K562 (cell line): ENCODE data around the gene SLC66A3. TPM values are rescaled to one million over a fixed set of nuclear protein-coding genes. Genes with fewer than 3 reads are reported as not detected.

Experiments
- CTBP1 ChIP-seq: fragments of 450-650 bp; IDR thresholded peaks from 2 replicates; pipeline ENCODE4 v1.6.1; 2016; ENCODE audit warnings: borderline replicate concordance
- E2F1 ChIP-seq: sonication (generic); formaldehyde crosslinking; IDR thresholded peaks from 2 replicates; pipeline ENCODE4 v1.8.1; 2023; ENCODE audit warnings: mild to moderate bottlenecking, missing genetic modification reagents, moderate library complexity
- ESRRB ChIP-seq: fragments of 250-450 bp; sonication (Bioruptor Pico); IDR thresholded peaks from 2 replicates; pipeline ENCODE4 v1.5.0; 2020; ENCODE audit warnings: mild to moderate bottlenecking, moderate library complexity, borderline replicate concordance
- FOXK1 ChIP-seq: sonication (generic); formaldehyde crosslinking; IDR thresholded peaks from 2 replicates; pipeline ENCODE4 v1.8.0; 2022; ENCODE audit warnings: missing genetic modification reagents, mild to moderate bottlenecking, borderline replicate concordance
- HDAC2 ChIP-seq: fragments of 450-650 bp; IDR thresholded peaks from 2 replicates; pipeline ENCODE4 v1.6.1; 2016; ENCODE audit warnings: mild to moderate bottlenecking
- IRF2 ChIP-seq: sonication (generic); formaldehyde crosslinking; IDR thresholded peaks from 2 replicates; pipeline ENCODE4 v1.8.1; 2022; ENCODE audit warnings: mild to moderate bottlenecking, missing genetic modification reagents
- MAZ ChIP-seq, 2 experiments: fragments of 450-650 bp in 1 of 2; sonication (generic) in 1 of 2; formaldehyde crosslinking; IDR thresholded peaks in 1 of 2; conservative IDR thresholded peaks in 1 of 2; 2 replicates each; pipeline versions ENCODE4 v1.4.0 to v1.5.0; 2020; ENCODE audit warnings: mild to moderate bottlenecking in 1 of 2, missing genetic modification reagents in 1 of 2
- NR1H2 ChIP-seq: sonication (generic); formaldehyde crosslinking; IDR thresholded peaks from 2 replicates; pipeline ENCODE4 v1.4.0; 2020; ENCODE audit warnings: mild to moderate bottlenecking, missing genetic modification reagents
- PRDM10 ChIP-seq: fragments of 450-650 bp; IDR thresholded peaks from 2 replicates; pipeline ENCODE4 v1.6.1; 2018; ENCODE audit not compliant: partially characterized antibody
- SP2 ChIP-seq: IDR thresholded peaks from 2 replicates; pipeline ENCODE4 v1.6.1; 2011; ENCODE audit warnings: mild to moderate bottlenecking, low read depth, low read length, moderate library complexity; ENCODE audit not compliant: poor library complexity, severe bottlenecking; ENCODE audit errors: extremely low read depth
- SRSF3 ChIP-seq: fragments of 200-400 bp; formaldehyde crosslinking; IDR thresholded peaks from 2 replicates; pipeline ENCODE4 v1.6.1; 2016; ENCODE audit warnings: mild to moderate bottlenecking, low read length, moderate library complexity; ENCODE audit not compliant: insufficient read depth
- ZHX1 ChIP-seq: fragments of 150-350 bp; conservative IDR thresholded peaks from 2 replicates; pipeline ENCODE4 v1.6.1; 2014; ENCODE audit warnings: low read length
- ZNF184 ChIP-seq: sonication (generic); formaldehyde crosslinking; IDR thresholded peaks from 2 replicates; pipeline ENCODE4 v1.5.0; 2020; ENCODE audit warnings: missing genetic modification reagents
- ZNF586 ChIP-seq: fragments of 450-650 bp; formaldehyde crosslinking; conservative IDR thresholded peaks from 2 replicates; pipeline ENCODE4 v1.4.0; 2020; ENCODE audit warnings: mild to moderate bottlenecking, moderate library complexity
- ZNF655 ChIP-seq: fragments of 250-450 bp; sonication (Bioruptor Pico); IDR thresholded peaks from 2 replicates; pipeline ENCODE4 v1.5.0; 2021
- polyA plus RNA-seq, 8 experiments: library from polyadenylated mRNA; depleted of rRNA in 4 of 8; stranded (reverse) in 5 of 8; unstranded in 3 of 8; fragments of >200 nt; fragmentation: Nextera tagmentation in 2 of 8; fragmentation: Illumina TruSeq in 1 of 8; extraction: Ambion mirVana in 2 of 8; extraction: Trizol in 1 of 8; gene quantifications; 2 replicates each; pipeline versions ENCODE4 v1.2.1 to v1.2.3, GENCODE V29; 2011 to 2014; ENCODE audit warnings: inconsistent platforms in 1 of 8, missing spikeins in 1 of 8
- total RNA-seq, 7 experiments: library from RNA; depleted of rRNA in 6 of 7; stranded (reverse); fragments of >200 nt in 6 of 7; fragmentation: Illumina TruSeq in 2 of 7; extraction: Trizol in 2 of 7; gene quantifications; 2 replicates each; pipeline versions ENCODE4 v1.2.1 to v1.2.3, GENCODE V29; 2011 to 2021; ENCODE audit warnings: low replicate concordance in 1 of 7

The SLC66A3 gene
- total and polyA plus RNA-seq, 9 of the 15 experiments (the other 6 are each of a cell fraction or from before 2014, with no cell fraction given) = 2.8 to 30.0 (median 9.1) TPM

GRCh38 chr2:11187083-11187619 is 31.9 kb downstream of the SLC66A3 start (continued):
- TF ChIP-seq ZHX1 (no peak), PRDM10 (no peak), ZNF586 (no peak), E2F1 (CRISPR knock-in tag) (no peak), CTBP1 (peak; percentile 30; the same call in 1 of the 2 replicates), ESRRB (CRISPR knock-in tag) (no peak), SRSF3 (no peak), HDAC2 (no peak), IRF2 (CRISPR knock-in tag) (no peak), SP2 (no peak), MAZ (CRISPR knock-in tag; conservative IDR thresholded peaks at IDR 0.05 in 1 of 2, IDR thresholded peaks at IDR 0.05 in 1 of 2) (0 out of 4 replicates have a peak, but pooled peaks of 1 of the 2 experiments have one; percentile 24), FOXK1 (CRISPR knock-in tag) (no peak), ZNF655 (CRISPR knock-in tag) (no peak), NR1H2 (CRISPR knock-in tag) (no peak), ZNF184 (CRISPR knock-in tag) (no peak)
